Panc1 (cell line): Measurements from ENCODE around the gene HS2ST1. TPM values are rescaled to one million over a fixed set of nuclear protein-coding genes. Genes with fewer than 3 reads are reported as not detected.

Experiments
- ATAC-seq: fragments of 200-7000 bp; cut with Tn5 transposase; 2 replicates; pipeline ENCODE4 v1.9.1; 2020; ENCODE audit warnings: mild to moderate bottlenecking, moderate library complexity
- BruUV-seq: library from RNA; stranded (reverse); fragments of 400-500 nt; replicated peaks from 2 replicates; lab custom pipeline; 2021; lab: Mats Ljungman, UMichigan
- CTCF ChIA-PET: fragments of 300-600 bp; sonication (Branson Sonifier 250); formaldehyde crosslinking; loops from one replicate; lab custom pipeline; 2022; ENCODE audit warnings: antibody characterized with exemption; lab: Charles Lee
- POLR2A ChIA-PET: fragments of 300-600 bp; sonication (Branson Sonifier 250); formaldehyde crosslinking; loops from one replicate; lab custom pipeline; 2022; ENCODE audit warnings: antibody characterized with exemption; lab: Charles Lee
- DNase-seq: peaks from one replicate; pipeline ENCODE4 v3.0.0-alpha.2; 2010; ENCODE audit warnings: low read depth, low spot score
- H3K27ac ChIP-seq: 2 replicates; pipeline ENCODE4 v1.5.1; 2011; ENCODE audit warnings: mild to moderate bottlenecking, low read length, inconsistent platforms
- H3K27me3 ChIP-seq: fragments of 200-500 bp; sonication (Bioruptor generic); 2 replicates; pipeline ENCODE4 v1.6.0; 2014; ENCODE audit warnings: low read length, inconsistent platforms; ENCODE audit not compliant: control insufficient read depth, insufficient read depth
- H3K36me3 ChIP-seq: fragments of 200-500 bp; sonication (Bioruptor generic); 2 replicates; pipeline ENCODE4 v1.5.1; 2014; ENCODE audit warnings: inconsistent platforms, mild to moderate bottlenecking, low read length, moderate library complexity; ENCODE audit not compliant: control insufficient read depth, insufficient read depth
- H3K4me1 ChIP-seq: 2 replicates; pipeline ENCODE4 v1.5.1; 2011; ENCODE audit warnings: inconsistent platforms, mild to moderate bottlenecking, low read length, moderate library complexity; ENCODE audit not compliant: control insufficient read depth, insufficient read depth
- H3K4me3 ChIP-seq, 2 experiments: 2 replicates each; pipeline ENCODE4 v1.5.1; 2011 to 2012; ENCODE audit warnings: low read depth in 2 of 2, low read length in 2 of 2, mild to moderate bottlenecking in 2 of 2, inconsistent platforms in 1 of 2, moderate library complexity in 1 of 2
- H3K9me3 ChIP-seq: fragments of 200-500 bp; sonication (Bioruptor generic); 2 replicates; pipeline ENCODE4 v1.5.1; 2014; ENCODE audit warnings: low read depth, mild to moderate bottlenecking, inconsistent platforms, low read length, moderate library complexity; ENCODE audit not compliant: control insufficient read depth, insufficient read depth
- CTCF ChIP-seq: fragments of 450-650 bp; IDR thresholded peaks from 2 replicates; pipeline ENCODE4 v1.5.1; 2017; ENCODE audit warnings: mild to moderate bottlenecking
- POLR2AphosphoS5 ChIP-seq: IDR thresholded peaks from 2 replicates; pipeline ENCODE4 v1.6.1; 2012; ENCODE audit warnings: mild to moderate bottlenecking, low read depth, low read length, moderate library complexity
- SIN3A ChIP-seq: IDR thresholded peaks from 2 replicates; pipeline ENCODE4 v1.6.1; 2012; ENCODE audit warnings: low read depth, mild to moderate bottlenecking, low read length, moderate library complexity, borderline replicate concordance; ENCODE audit not compliant: insufficient read depth
- TCF7L2 ChIP-seq: IDR thresholded peaks from 2 replicates; pipeline ENCODE4 v1.6.1; 2011; ENCODE audit warnings: mild to moderate bottlenecking, low read depth, low read length, inconsistent platforms
- in situ Hi-C: cut with HindIII; loops from 2 replicates; pipeline ENCODE4 v1.10.0; 2016; ENCODE audit warnings: low sequenced_read_pairs, low pct_unique_long_range_greater_than_20kb
- intact Hi-C: fragments of 100-400 bp; cut with micrococcal nuclease; formaldehyde crosslinking; loops from one replicate; pipeline ENCODE4 v1.10.0; 2022; ENCODE audit not compliant: unreplicated experiment
- total RNA-seq: library from RNA; stranded (reverse); gene quantifications from one replicate; pipeline ENCODE4 v1.2.1, GENCODE V29; 2021; ENCODE audit not compliant: unreplicated experiment
- TF ChIP-seq, protein P1 (sequence below), 2 experiments: IDR thresholded peaks; 2 replicates each; pipeline ENCODE4 v1.6.1; 2011 to 2012; ENCODE audit warnings: low read depth in 2 of 2, control low read depth in 1 of 2, low read length in 1 of 2, mild to moderate bottlenecking in 1 of 2, moderate library complexity in 1 of 2; ENCODE audit not compliant: insufficient read depth in 1 of 2

HS2ST1 gene
- total RNA-seq, 1 experiment from 2014 or later: 81.0 TPM

DNA sequence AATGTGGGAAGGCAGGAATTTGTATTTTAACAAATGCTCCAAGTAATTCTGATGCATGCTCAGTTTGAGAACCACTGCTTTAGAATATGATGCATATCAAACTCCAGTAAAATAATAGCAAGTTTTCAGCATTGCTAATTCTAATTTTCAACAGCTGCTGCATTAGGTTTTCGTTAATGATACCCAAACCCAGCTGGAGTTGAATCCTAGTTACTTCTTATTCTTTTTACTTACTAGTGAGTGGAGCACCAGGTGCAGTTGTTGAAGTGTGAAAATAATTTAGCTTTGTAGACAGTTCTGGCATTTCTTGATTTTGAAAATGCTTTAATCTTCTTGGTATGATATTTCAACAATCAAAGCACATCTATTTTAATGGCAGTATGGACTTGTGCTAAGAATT, 138.5 kb downstream of the HS2ST1 start:
- no peaks in the 10 kb centered on the region for H3K4me1 ChIP-seq
- in situ Hi-C loops: no loop called here
- no peak overlapping the region for H3K27ac ChIP-seq
- no peak overlapping the region for H3K4me3 ChIP-seq
- BruUV-seq: no TSS peak
- ChIA-PET CTCF (no interaction called here), POLR2A (no interaction called here)
- peaks cover 7% of the 10 kb centered on the region; the same call in 1 of the 2 replicates for H3K9me3 ChIP-seq
- ATAC-seq (no peak), DNase-seq (no peak)
- intact Hi-C loops: no loop called here
- H3K27me3 ChIP-seq: no peaks in the 10 kb centered on the region
- no peaks in the 10 kb centered on the region for H3K36me3 ChIP-seq
- TF ChIP-seq CTCF (no peak), TCF7L2 (no peak), SIN3A (no peak), POLR2AphosphoS5 (no peak)
- TF ChIP-seq, protein P1, sequence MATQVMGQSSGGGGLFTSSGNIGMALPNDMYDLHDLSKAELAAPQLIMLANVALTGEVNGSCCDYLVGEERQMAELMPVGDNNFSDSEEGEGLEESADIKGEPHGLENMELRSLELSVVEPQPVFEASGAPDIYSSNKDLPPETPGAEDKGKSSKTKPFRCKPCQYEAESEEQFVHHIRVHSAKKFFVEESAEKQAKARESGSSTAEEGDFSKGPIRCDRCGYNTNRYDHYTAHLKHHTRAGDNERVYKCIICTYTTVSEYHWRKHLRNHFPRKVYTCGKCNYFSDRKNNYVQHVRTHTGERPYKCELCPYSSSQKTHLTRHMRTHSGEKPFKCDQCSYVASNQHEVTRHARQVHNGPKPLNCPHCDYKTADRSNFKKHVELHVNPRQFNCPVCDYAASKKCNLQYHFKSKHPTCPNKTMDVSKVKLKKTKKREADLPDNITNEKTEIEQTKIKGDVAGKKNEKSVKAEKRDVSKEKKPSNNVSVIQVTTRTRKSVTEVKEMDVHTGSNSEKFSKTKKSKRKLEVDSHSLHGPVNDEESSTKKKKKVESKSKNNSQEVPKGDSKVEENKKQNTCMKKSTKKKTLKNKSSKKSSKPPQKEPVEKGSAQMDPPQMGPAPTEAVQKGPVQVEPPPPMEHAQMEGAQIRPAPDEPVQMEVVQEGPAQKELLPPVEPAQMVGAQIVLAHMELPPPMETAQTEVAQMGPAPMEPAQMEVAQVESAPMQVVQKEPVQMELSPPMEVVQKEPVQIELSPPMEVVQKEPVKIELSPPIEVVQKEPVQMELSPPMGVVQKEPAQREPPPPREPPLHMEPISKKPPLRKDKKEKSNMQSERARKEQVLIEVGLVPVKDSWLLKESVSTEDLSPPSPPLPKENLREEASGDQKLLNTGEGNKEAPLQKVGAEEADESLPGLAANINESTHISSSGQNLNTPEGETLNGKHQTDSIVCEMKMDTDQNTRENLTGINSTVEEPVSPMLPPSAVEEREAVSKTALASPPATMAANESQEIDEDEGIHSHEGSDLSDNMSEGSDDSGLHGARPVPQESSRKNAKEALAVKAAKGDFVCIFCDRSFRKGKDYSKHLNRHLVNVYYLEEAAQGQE (IDR thresholded peaks at IDR 0.05; ENCODE audit: insufficient read depth in 1 of 2, low read depth in 2 of 2, low read length in 1 of 2): no peak

- POLR2A ChIA-PET: no interaction called here
Measured at GRCh38 chr1:87053446-87053845, 139.0 kb downstream of the HS2ST1 start.

More at GRCh38 chr1:87053446-87053845, 139.0 kb downstream of the HS2ST1 start:
- CTCF ChIA-PET: no interaction called here
- H3K36me3 ChIP-seq: no peaks in the 10 kb centered on the region
- ATAC-seq: no peak
- intact Hi-C loops: no loop called here
- BruUV-seq: no TSS peak
- in situ Hi-C loops: no loop called here
- H3K27me3 ChIP-seq: no peaks in the 10 kb centered on the region
- TF ChIP-seq TCF7L2 (no peak), SIN3A (no peak), POLR2AphosphoS5 (no peak), CTCF (no peak)
- TF ChIP-seq, protein P1 (IDR thresholded peaks at IDR 0.05; ENCODE audit: insufficient read depth in 1 of 2, low read depth in 2 of 2, low read length in 1 of 2): no peak
- DNase-seq: no peak
- H3K4me1 ChIP-seq: no peaks in the 10 kb centered on the region
- H3K27ac ChIP-seq: no peak overlapping the region
- peaks cover 3% of the 10 kb centered on the region; the same call in 1 of the 2 replicates for H3K9me3 ChIP-seq
- no peak overlapping the region for H3K4me3 ChIP-seq
